ENCODE data around the gene FYB1. TPM values are rescaled to one million over a fixed set of nuclear protein-coding genes. Genes with fewer than 3 reads are reported as not detected.

The FYB1 gene
- total RNA-seq, 2 experiments from 2014 or later, result 105 to 106 TPM

DNA sequence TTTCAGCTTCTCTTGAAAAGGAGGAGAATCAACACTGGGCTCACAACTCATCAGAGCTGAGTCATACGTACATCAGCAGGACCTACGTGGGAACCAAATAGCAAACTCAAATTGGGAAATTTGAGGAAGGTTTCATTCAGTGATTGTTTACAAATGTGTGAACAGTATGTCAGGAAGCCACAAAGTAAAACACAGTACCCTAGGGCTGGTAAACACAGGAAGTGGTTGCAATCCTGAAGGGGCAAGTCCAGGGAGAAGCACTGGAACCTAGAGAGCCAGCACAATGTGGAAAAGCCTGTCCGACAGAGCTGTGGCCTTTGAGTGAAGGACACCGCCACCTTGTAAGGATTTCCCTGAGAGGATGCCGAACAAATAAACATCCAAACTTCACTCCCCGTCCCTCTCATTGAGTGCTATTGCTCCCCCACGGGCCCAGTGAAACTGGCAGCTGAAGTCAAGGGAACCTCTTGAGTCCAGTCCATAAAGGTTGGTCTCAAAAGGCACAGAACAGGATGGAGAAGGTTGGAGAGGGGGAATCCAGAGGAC, 118.4 kb downstream of the FYB1 start:
- intact Hi-C loops (cut with micrococcal nuclease), result no loop called here
- Mint-ChIP-seq H3K36me3 (peaks cover 12% of the 10 kb centered on the region), H3K9me3 (no peaks in the 10 kb centered on the region), H3K27ac (peak overlapping the region; percentile 82), H3K4me1 (ENCODE audit: low read depth) (peaks cover 27% of the 10 kb centered on the region), H3K4me3 (no peak overlapping the region), H3K27me3 (no peaks in the 10 kb centered on the region)
- ChIA-PET CTCF (interaction anchor here (0.9 to 4.0 kb wide), 4 partner anchors 20 to 182 kb away, joined by 3 to 19 read pairs (median 3); no protein-coding TSS in a partner anchor), POLR2A (interaction anchor here (0.6 kb wide), 1 partner anchor 660 kb away, joined by 3 read pairs; no protein-coding TSS in a partner anchor)
- no peak for DNase-seq

GRCh38 chr5:39100301-39100850, 119.0 kb downstream of the FYB1 start:
- ChIA-PET POLR2A (interaction anchor here (0.6 kb wide), 1 partner anchor 659 kb away, joined by 3 read pairs; no protein-coding TSS in a partner anchor), CTCF (interaction anchor here (0.5 to 4.0 kb wide), 4 partner anchors 20 to 105 kb away, joined by 3 to 19 read pairs (median 3); no protein-coding TSS in a partner anchor)
- DNase-seq, result no peak
- Mint-ChIP-seq H3K27ac (no peak overlapping the region), H3K27me3 (no peaks in the 10 kb centered on the region), H3K9me3 (no peaks in the 10 kb centered on the region), H3K36me3 (peaks cover 12% of the 10 kb centered on the region), H3K4me1 (ENCODE audit: low read depth) (peaks cover 27% of the 10 kb centered on the region), H3K4me3 (no peak overlapping the region)
- intact Hi-C loops (cut with micrococcal nuclease), result no loop called here

- no peak for DNase-seq
- Mint-ChIP-seq H3K4me1 (ENCODE audit: low read depth) (peaks cover 27% of the 10 kb centered on the region), H3K36me3 (peaks cover 12% of the 10 kb centered on the region), H3K9me3 (no peaks in the 10 kb centered on the region), H3K27me3 (no peaks in the 10 kb centered on the region), H3K27ac (no peak overlapping the region), H3K4me3 (no peak overlapping the region)
- ChIA-PET CTCF (interaction anchor here (0.5 to 4.0 kb wide), 3 partner anchors 19 to 104 kb away, joined by 3 to 19 read pairs (median 3); no protein-coding TSS in a partner anchor), POLR2A (no interaction called here)
- intact Hi-C loops (cut with micrococcal nuclease), result no loop called here
These were observed 119.5 kb downstream of the FYB1 start for GRCh38 chr5:39099831-39100230.

- H3K4me3 Mint-ChIP-seq, result no peak overlapping the region
- no peaks in the 10 kb centered on the region for H3K9me3 Mint-ChIP-seq
These were observed 126.0 kb downstream of the FYB1 start for GRCh38 chr5:39093352-39093751.

GRCh38 chr5:39092581-39093351, 126.6 kb downstream of the FYB1 start:
- H3K9me3 Mint-ChIP-seq, result no peaks in the 10 kb centered on the region
- no peak overlapping the region for H3K27ac Mint-ChIP-seq
- peaks cover 4% of the 10 kb centered on the region for H3K4me1 Mint-ChIP-seq (ENCODE audit: low read depth)
- ChIA-PET CTCF (interaction anchor here (1.5 kb wide), 1 partner anchor 12 kb away, joined by 4 read pairs; no protein-coding TSS in a partner anchor), POLR2A (no interaction called here)
- no peak overlapping the region for H3K4me3 Mint-ChIP-seq
- intact Hi-C loops (cut with micrococcal nuclease), result no loop called here
- peaks cover 16% of the 10 kb centered on the region for H3K27me3 Mint-ChIP-seq
- no peak for DNase-seq
- H3K36me3 Mint-ChIP-seq, result no peaks in the 10 kb centered on the region

More at GRCh38 chr5:39093352-39093751, 126.0 kb downstream of the FYB1 start:
- Mint-ChIP-seq H3K27ac (no peak overlapping the region), H3K27me3 (peaks cover 15% of the 10 kb centered on the region), H3K4me1 (ENCODE audit: low read depth) (peaks cover 4% of the 10 kb centered on the region), H3K36me3 (no peaks in the 10 kb centered on the region)
- POLR2A ChIA-PET, result no interaction called here
- CTCF ChIA-PET, result interaction anchor here (1.5 kb wide), 1 partner anchor 11 kb away, joined by 4 read pairs; no protein-coding TSS in a partner anchor
- intact Hi-C loops (cut with micrococcal nuclease), result no loop called here
- DNase-seq, result no peak

- DNase-seq, result no peak
- H3K9me3 Mint-ChIP-seq, result no peaks in the 10 kb centered on the region
- H3K36me3 Mint-ChIP-seq, result no peaks in the 10 kb centered on the region
- ChIA-PET CTCF (no interaction called here), POLR2A (no interaction called here)
- no peak overlapping the region for H3K27ac Mint-ChIP-seq
- peaks cover 4% of the 10 kb centered on the region for H3K4me1 Mint-ChIP-seq (ENCODE audit: low read depth)
- intact Hi-C loops (cut with micrococcal nuclease), result no loop called here
- H3K27me3 Mint-ChIP-seq, result peaks cover 16% of the 10 kb centered on the region
- no peak overlapping the region for H3K4me3 Mint-ChIP-seq
These were observed 127.3 kb downstream of the FYB1 start for GRCh38 chr5:39091940-39092580.

- ChIA-PET CTCF (no interaction called here), POLR2A (no interaction called here)
These were observed 135.4 kb downstream of the FYB1 start for GRCh38 chr5:39083968-39084367.

DNA sequence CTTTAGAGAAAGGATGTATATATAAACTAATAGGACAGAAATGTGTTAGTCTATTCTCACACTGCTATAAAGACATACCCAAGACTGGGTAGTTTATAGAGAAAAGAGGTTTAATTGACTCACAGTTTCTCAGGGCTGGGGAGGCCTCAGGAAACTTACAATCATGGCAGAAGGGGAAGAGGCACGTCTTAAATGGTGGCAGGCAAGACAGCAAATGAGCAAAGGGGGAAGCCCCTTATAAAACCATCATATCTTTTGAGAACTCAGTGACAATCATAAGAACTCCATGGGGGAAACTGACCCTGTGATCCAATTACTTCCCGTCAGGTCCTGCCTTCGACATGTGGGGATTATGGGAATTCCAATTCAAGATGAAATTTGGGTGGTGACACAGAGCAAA, 136.4 kb downstream of the FYB1 start:
- ChIA-PET CTCF (no interaction called here), POLR2A (no interaction called here)
- Mint-ChIP-seq H3K36me3 (peaks cover 2% of the 10 kb centered on the region), H3K4me3 (no peak overlapping the region), H3K9me3 (peaks cover 10% of the 10 kb centered on the region), H3K27ac (no peak overlapping the region), H3K27me3 (peaks cover 26% of the 10 kb centered on the region), H3K4me1 (ENCODE audit: low read depth) (peaks cover 7% of the 10 kb centered on the region)
- intact Hi-C loops (cut with micrococcal nuclease), result no loop called here
- no peak for DNase-seq

More at GRCh38 chr5:39083968-39084367, 135.4 kb downstream of the FYB1 start:
- Mint-ChIP-seq H3K27ac (no peak overlapping the region), H3K4me1 (ENCODE audit: low read depth) (peaks cover 7% of the 10 kb centered on the region), H3K9me3 (peaks cover 10% of the 10 kb centered on the region), H3K4me3 (no peak overlapping the region), H3K36me3 (peaks cover 2% of the 10 kb centered on the region), H3K27me3 (peaks cover 26% of the 10 kb centered on the region)
- DNase-seq, result no peak
- intact Hi-C loops (cut with micrococcal nuclease), result no loop called here

- H3K36me3 Mint-ChIP-seq, result peaks cover 2% of the 10 kb centered on the region
- H3K27me3 Mint-ChIP-seq, result peaks cover 31% of the 10 kb centered on the region
- POLR2A ChIA-PET, result interaction anchor here (0.6 to 1.4 kb wide), 2 partner anchors 36 to 66 kb away, joined by 3 to 5 read pairs; no protein-coding TSS in a partner anchor
- peaks cover 19% of the 10 kb centered on the region for H3K4me1 Mint-ChIP-seq (ENCODE audit: low read depth)
- CTCF ChIA-PET, result interaction anchor here (0.5 to 4.0 kb wide), 41 partner anchors 9 to 1271 kb away, joined by 3 to 26 read pairs (median 4); partner anchors contain the start of gene DAB2
- no peak overlapping the region for H3K4me3 Mint-ChIP-seq
- intact Hi-C loops (cut with micrococcal nuclease), result loop anchor here (1.0 to 2.0 kb wide), 4 partner anchors 76 to 634 kb away; no protein-coding TSS in a partner anchor
- no peak overlapping the region for H3K27ac Mint-ChIP-seq
- peak; percentile 55 for DNase-seq
- H3K9me3 Mint-ChIP-seq, result peaks cover 10% of the 10 kb centered on the region
These were observed 138.7 kb downstream of the FYB1 start for GRCh38 chr5:39080597-39081204.

GRCh38 chr5:39080168-39080567, 139.2 kb downstream of the FYB1 start:
- Mint-ChIP-seq H3K27ac (no peak overlapping the region), H3K27me3 (peaks cover 30% of the 10 kb centered on the region), H3K9me3 (peaks cover 10% of the 10 kb centered on the region), H3K4me3 (no peak overlapping the region), H3K36me3 (peaks cover 2% of the 10 kb centered on the region), H3K4me1 (ENCODE audit: low read depth) (peaks cover 23% of the 10 kb centered on the region)
- ChIA-PET POLR2A (interaction anchor here (1.4 kb wide), 1 partner anchor 37 kb away, joined by 3 read pairs; no protein-coding TSS in a partner anchor), CTCF (interaction anchor here (0.5 to 4.0 kb wide), 27 partner anchors 8 to 638 kb away, joined by 3 to 26 read pairs (median 4); no protein-coding TSS in a partner anchor)
- no peak for DNase-seq
- intact Hi-C loops (cut with micrococcal nuclease), result loop anchor here (1.0 to 2.0 kb wide), 4 partner anchors 75 to 633 kb away; no protein-coding TSS in a partner anchor

DNA sequence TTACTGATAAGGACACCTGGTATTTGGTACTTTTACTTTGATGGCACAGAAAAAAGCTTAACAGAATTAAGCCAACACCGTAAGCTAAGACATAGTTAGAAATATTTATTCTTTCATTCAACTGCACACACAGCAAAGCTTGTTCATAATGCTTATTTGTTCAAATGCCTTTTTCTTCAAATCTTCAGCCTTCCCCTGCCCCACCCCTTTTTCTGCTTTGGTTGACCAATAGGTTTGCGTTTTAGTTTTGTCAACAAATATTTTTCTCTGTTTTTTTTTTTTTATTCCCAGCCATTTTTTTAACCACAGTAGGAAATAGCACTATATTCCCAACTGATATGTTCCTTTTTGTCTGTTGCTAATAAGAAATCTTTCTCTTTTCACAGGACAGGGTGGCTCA, 140.2 kb downstream of the FYB1 start:
- CTCF ChIA-PET, result interaction anchor here (0.5 to 4.0 kb wide), 8 partner anchors 7 to 637 kb away, joined by 3 to 26 read pairs (median 7); no protein-coding TSS in a partner anchor
- POLR2A ChIA-PET, result interaction anchor here (1.4 kb wide), 1 partner anchor 38 kb away, joined by 3 read pairs; no protein-coding TSS in a partner anchor
- DNase-seq, result no peak
- Mint-ChIP-seq H3K9me3 (peaks cover 10% of the 10 kb centered on the region), H3K36me3 (peaks cover 2% of the 10 kb centered on the region), H3K27ac (no peak overlapping the region), H3K4me3 (no peak overlapping the region), H3K27me3 (peaks cover 29% of the 10 kb centered on the region), H3K4me1 (ENCODE audit: low read depth) (peaks cover 23% of the 10 kb centered on the region)
- intact Hi-C loops (cut with micrococcal nuclease), result loop anchor here (10.0 kb wide), 1 partner anchor 524 kb away; the partner anchor contains the start of gene LIFR

All from activated CD4-positive, alpha-beta memory T cell treated with anti-CD3 and anti-CD28 coated beads for 36 hours (primary cell).